ENCODE results near the gene TMEM184A.

TMEM184A gene

GRCh38 chr7:1591876-1592275 lies 35.9 kb upstream of the TMEM184A start:
- no peak for DNase-seq (ENCODE audit: low spot score)
- peaks cover 0 to 16% (median 0%) of the 10 kb centered on the region in 3 experiments for H3K27me3 ChIP-seq (ENCODE audit: control insufficient read depth in 3 of 3, insufficient read depth in 3 of 3, low read depth in 1 of 3, low read length in 3 of 3)
- H3K14ac ChIP-seq (ENCODE audit: low read length): no peak overlapping the region
- H2AK5ac ChIP-seq (ENCODE audit: low read depth, low read length): peak overlapping the region; percentile 66
- H3K9ac ChIP-seq (ENCODE audit: low read depth, low read length, poor library complexity): no peak overlapping the region
- H3K9me3 ChIP-seq (replicated peaks in 1 of 2; ENCODE audit: control insufficient read depth in 2 of 2, insufficient read depth in 1 of 2, low read depth in 1 of 2, low read length in 2 of 2): peaks cover 0 to 6% of the 10 kb centered on the region in 2 donors
- H3K23ac ChIP-seq (ENCODE audit: low read depth, low read length, poor library complexity): no peak overlapping the region
- no CpG with 5 or more reads among the region's 15 CpGs for WGBS, 2 donors (ENCODE audit: extremely low coverage in 2 of 2, insufficient read length in 2 of 2, insufficient replicate concordance in 1 of 2)
- H4K91ac ChIP-seq (ENCODE audit: low read depth, low read length, poor library complexity): no peak overlapping the region
- H2BK120ac ChIP-seq (ENCODE audit: low read depth, low read length): no peak overlapping the region
- H3K4me1 ChIP-seq (ENCODE audit: control insufficient read depth in 2 of 2, insufficient read depth in 1 of 2, low read depth in 1 of 2, low read length in 2 of 2): no peaks in the 10 kb centered on the region
- H3K4me3 ChIP-seq (ENCODE audit: low read length in 2 of 2): no peak overlapping the region
- H2BK12ac ChIP-seq (ENCODE audit: low read length): no peak overlapping the region
- H3K4ac ChIP-seq (ENCODE audit: low read length): no peak overlapping the region
- H3K36me3 ChIP-seq (replicated peaks in 1 of 2; ENCODE audit: control insufficient read depth in 2 of 2, insufficient read depth in 2 of 2, low read length in 2 of 2): no peaks in the 10 kb centered on the region
- no peak overlapping the region for H2BK15ac ChIP-seq (ENCODE audit: low read length)
- H3K4me2 ChIP-seq (ENCODE audit: insufficient read depth, low read length, poor library complexity, severe bottlenecking): no peak overlapping the region
- H2AFZ ChIP-seq (ENCODE audit: low read length): no peak overlapping the region
- no peak overlapping the region for H4K8ac ChIP-seq (ENCODE audit: low read depth, low read length)
- H3K27ac ChIP-seq (replicated peaks; ENCODE audit: low read length): no peak overlapping the region
- peak overlapping the region; percentile 49 for H3K18ac ChIP-seq (ENCODE audit: low read length)
- H2BK5ac ChIP-seq (ENCODE audit: low read length): no peak overlapping the region
- H3K79me1 ChIP-seq (ENCODE audit: low read depth, low read length): no peaks in the 10 kb centered on the region

- no peak overlapping the region for H3K4me3 ChIP-seq (ENCODE audit: low read length in 2 of 2)
- H3K9me3 ChIP-seq (replicated peaks in 1 of 2; ENCODE audit: control insufficient read depth in 2 of 2, insufficient read depth in 1 of 2, low read depth in 1 of 2, low read length in 2 of 2): peaks cover 0 to 6% of the 10 kb centered on the region in 2 donors
- no peak overlapping the region for H3K4me2 ChIP-seq (ENCODE audit: insufficient read depth, low read length, poor library complexity, severe bottlenecking)
- H3K23ac ChIP-seq (ENCODE audit: low read depth, low read length, poor library complexity): no peak overlapping the region
- no peak overlapping the region for H2BK120ac ChIP-seq (ENCODE audit: low read depth, low read length)
- peaks cover 0 to 13% (median 0%) of the 10 kb centered on the region in 3 experiments for H3K27me3 ChIP-seq (ENCODE audit: control insufficient read depth in 3 of 3, insufficient read depth in 3 of 3, low read depth in 1 of 3, low read length in 3 of 3)
- H3K27ac ChIP-seq (replicated peaks; ENCODE audit: low read length): no peak overlapping the region
- H3K36me3 ChIP-seq (replicated peaks in 1 of 2; ENCODE audit: control insufficient read depth in 2 of 2, insufficient read depth in 2 of 2, low read length in 2 of 2): no peaks in the 10 kb centered on the region
- no peak overlapping the region for H3K14ac ChIP-seq (ENCODE audit: low read length)
- H3K9ac ChIP-seq (ENCODE audit: low read depth, low read length, poor library complexity): no peak overlapping the region
- H4K8ac ChIP-seq (ENCODE audit: low read depth, low read length): no peak overlapping the region
- H2BK12ac ChIP-seq (ENCODE audit: low read length): no peak overlapping the region
- peaks cover 0 to 2% of the 10 kb centered on the region in 2 donors for H3K4me1 ChIP-seq (ENCODE audit: control insufficient read depth in 2 of 2, insufficient read depth in 1 of 2, low read depth in 1 of 2, low read length in 2 of 2)
- H3K4ac ChIP-seq (ENCODE audit: low read length): no peak overlapping the region
- H2AK5ac ChIP-seq (ENCODE audit: low read depth, low read length): no peak overlapping the region
- no peak overlapping the region for H3K18ac ChIP-seq (ENCODE audit: low read length)
- H2BK5ac ChIP-seq (ENCODE audit: low read length): no peak overlapping the region
- H4K91ac ChIP-seq (ENCODE audit: low read depth, low read length, poor library complexity): no peak overlapping the region
- WGBS, 2 donors (ENCODE audit: extremely low coverage in 2 of 2, insufficient read length in 2 of 2, insufficient replicate concordance in 1 of 2): no CpG with 5 or more reads among the region's 6 CpGs
- no peak overlapping the region for H2AFZ ChIP-seq (ENCODE audit: low read length)
- no peaks in the 10 kb centered on the region for H3K79me1 ChIP-seq (ENCODE audit: low read depth, low read length)
- H2BK15ac ChIP-seq (ENCODE audit: low read length): peak overlapping the region; percentile 37
- DNase-seq (ENCODE audit: low spot score): no peak
These were observed 35.4 kb upstream of the TMEM184A start for GRCh38 chr7:1591396-1591795.

- Histone ChIP-seq H2BK12ac (ENCODE audit: low read length) (no peak overlapping the region), H3K4ac (ENCODE audit: low read length) (no peak overlapping the region), H3K9me3 (replicated peaks in 1 of 2; ENCODE audit: control insufficient read depth in 2 of 2, insufficient read depth in 1 of 2, low read depth in 1 of 2, low read length in 2 of 2) (peaks cover 0 to 6% of the 10 kb centered on the region in 2 donors), H3K27ac (replicated peaks; ENCODE audit: low read length) (no peak overlapping the region), H4K8ac (ENCODE audit: low read depth, low read length) (no peak overlapping the region), H2BK120ac (ENCODE audit: low read depth, low read length) (no peak overlapping the region), H3K18ac (ENCODE audit: low read length) (no peak overlapping the region), H3K36me3 (replicated peaks in 1 of 2; ENCODE audit: control insufficient read depth in 2 of 2, insufficient read depth in 2 of 2, low read length in 2 of 2) (no peaks in the 10 kb centered on the region), H3K79me1 (ENCODE audit: low read depth, low read length) (no peaks in the 10 kb centered on the region), H3K4me2 (ENCODE audit: insufficient read depth, low read length, poor library complexity, severe bottlenecking) (no peak overlapping the region), H2AK5ac (ENCODE audit: low read depth, low read length) (no peak overlapping the region), H3K9ac (ENCODE audit: low read depth, low read length, poor library complexity) (no peak overlapping the region), H3K23ac (ENCODE audit: low read depth, low read length, poor library complexity) (no peak overlapping the region), H4K91ac (ENCODE audit: low read depth, low read length, poor library complexity) (no peak overlapping the region), H2BK5ac (ENCODE audit: low read length) (no peak overlapping the region), H3K27me3 (ENCODE audit: control insufficient read depth in 3 of 3, insufficient read depth in 3 of 3, low read depth in 1 of 3, low read length in 3 of 3) (peaks cover 0 to 12% (median 0%) of the 10 kb centered on the region in 3 experiments), H3K14ac (ENCODE audit: low read length) (no peak overlapping the region), H3K4me3 (ENCODE audit: low read length in 2 of 2) (no peak overlapping the region), H2AFZ (ENCODE audit: low read length) (no peak overlapping the region), H2BK15ac (ENCODE audit: low read length) (peak overlapping the region; percentile 37), H3K4me1 (ENCODE audit: control insufficient read depth in 2 of 2, insufficient read depth in 1 of 2, low read depth in 1 of 2, low read length in 2 of 2) (peaks cover 0 to 2% of the 10 kb centered on the region in 2 donors)
- WGBS, 2 donors (ENCODE audit: extremely low coverage in 2 of 2, insufficient read length in 2 of 2, insufficient replicate concordance in 1 of 2): no CpG with 5 or more reads among the region's 9 CpGs
- no peak for DNase-seq (ENCODE audit: low spot score)
These were observed 34.9 kb upstream of the TMEM184A start for GRCh38 chr7:1590887-1591286.

GRCh38 chr7:1590476-1590875 lies 34.5 kb upstream of the TMEM184A start:
- H2AK5ac ChIP-seq (ENCODE audit: low read depth, low read length): no peak overlapping the region
- H2BK5ac ChIP-seq (ENCODE audit: low read length): no peak overlapping the region
- H3K4me2 ChIP-seq (ENCODE audit: insufficient read depth, low read length, poor library complexity, severe bottlenecking): no peak overlapping the region
- WGBS, 2 donors (ENCODE audit: extremely low coverage in 2 of 2, insufficient read length in 2 of 2, insufficient replicate concordance in 1 of 2): no CpG with 5 or more reads among the region's 6 CpGs
- H3K14ac ChIP-seq (ENCODE audit: low read length): no peak overlapping the region
- H3K9me3 ChIP-seq (replicated peaks in 1 of 2; ENCODE audit: control insufficient read depth in 2 of 2, insufficient read depth in 1 of 2, low read depth in 1 of 2, low read length in 2 of 2): peaks cover 0 to 6% of the 10 kb centered on the region in 2 donors
- no peak overlapping the region for H3K18ac ChIP-seq (ENCODE audit: low read length)
- no peaks in the 10 kb centered on the region for H3K79me1 ChIP-seq (ENCODE audit: low read depth, low read length)
- no peak overlapping the region for H3K4me3 ChIP-seq (ENCODE audit: low read length in 2 of 2)
- H3K27me3 ChIP-seq (ENCODE audit: control insufficient read depth in 3 of 3, insufficient read depth in 3 of 3, low read depth in 1 of 3, low read length in 3 of 3): peaks cover 0 to 12% (median 0%) of the 10 kb centered on the region in 3 experiments
- no peak overlapping the region for H4K8ac ChIP-seq (ENCODE audit: low read depth, low read length)
- H2BK12ac ChIP-seq (ENCODE audit: low read length): no peak overlapping the region
- H4K91ac ChIP-seq (ENCODE audit: low read depth, low read length, poor library complexity): no peak overlapping the region
- no peak overlapping the region for H3K9ac ChIP-seq (ENCODE audit: low read depth, low read length, poor library complexity)
- no peak overlapping the region for H3K27ac ChIP-seq (replicated peaks; ENCODE audit: low read length)
- H3K23ac ChIP-seq (ENCODE audit: low read depth, low read length, poor library complexity): no peak overlapping the region
- no peak for DNase-seq (ENCODE audit: low spot score)
- no peak overlapping the region for H2BK120ac ChIP-seq (ENCODE audit: low read depth, low read length)
- H3K4me1 ChIP-seq (ENCODE audit: control insufficient read depth in 2 of 2, insufficient read depth in 1 of 2, low read depth in 1 of 2, low read length in 2 of 2): peaks cover 0 to 2% of the 10 kb centered on the region in 2 donors
- no peak overlapping the region for H2AFZ ChIP-seq (ENCODE audit: low read length)
- no peak overlapping the region for H3K4ac ChIP-seq (ENCODE audit: low read length)
- no peaks in the 10 kb centered on the region for H3K36me3 ChIP-seq (replicated peaks in 1 of 2; ENCODE audit: control insufficient read depth in 2 of 2, insufficient read depth in 2 of 2, low read length in 2 of 2)
- H2BK15ac ChIP-seq (ENCODE audit: low read length): no peak overlapping the region

Data from neuronal stem cell (in vitro differentiated cells).